HepG2 (cell line): ENCODE data around the gene TIAM2. TPM values are rescaled to one million over a fixed set of nuclear protein-coding genes. Genes with fewer than 3 reads are reported as not detected.
"Not testable (repeated sequence)": the region's sequence is repeated elsewhere in the genome, so short reads cannot be mapped to it uniquely, and the experiment has no call there.

ENCODE experiments used
- ATAC-seq: fragments of 200-7000 bp; cut with Tn5 transposase; 3 replicates; pipeline ENCODE4 v1.9.1; 2020; ENCODE audit warnings: mild to moderate bottlenecking, moderate library complexity
- BruUV-seq: library from RNA; stranded (reverse); fragments of 400-500 nt; replicated peaks from 2 replicates; lab custom pipeline; 2021; lab: Mats Ljungman, UMichigan
- CTCF ChIA-PET: fragments of 300-600 bp; formaldehyde crosslinking; extraction: SDS; loops from one replicate; lab custom pipeline; 2021; ENCODE audit warnings: low total read pairs, inconsistent platforms, low intra/inter-chr PET ratio; lab: Yijun Ruan, JAX
- POLR2A ChIA-PET: fragments of 350-600 bp; sonication (Branson Sonifier 250); formaldehyde crosslinking; loops from one replicate; lab custom pipeline; 2020; ENCODE audit warnings: antibody characterized with exemption, inconsistent platforms; lab: Yijun Ruan, JAX
- DNase-seq: peaks from one replicate; pipeline ENCODE4 v3.0.0-alpha.2; 2015; ENCODE audit warnings: low spot score
- FAIRE-seq: peaks from 3 replicates; lab custom pipeline; 2011; peaks lifted over from hg19 to GRCh38; lab: Jason Lieb, UNC
- H2AFZ ChIP-seq: one replicate; pipeline ENCODE4 v1.6.1; 2011; ENCODE audit warnings: low read length, inconsistent platforms
- H3K27ac ChIP-seq: fragments of 300-600 bp; 3 replicates; pipeline ENCODE4 v1.8.0; 2011; ENCODE audit warnings: mixed run types, mild to moderate bottlenecking, mixed read lengths, low read length, inconsistent platforms; ENCODE audit not compliant: insufficient read depth; ENCODE audit errors: extremely low read length
- H3K27me3 ChIP-seq, 2 experiments: fragments of 200-600 bp in 1 of 2; 2 replicates in 1 of 2; 3 replicates in 1 of 2; pipeline versions ENCODE4 v1.6.0 to v1.8.0; 2011; ENCODE audit warnings: low read length in 2 of 2, mild to moderate bottlenecking in 2 of 2, moderate library complexity in 2 of 2, inconsistent platforms in 1 of 2; ENCODE audit not compliant: insufficient read depth in 2 of 2, control insufficient read depth in 1 of 2
- H3K36me3 ChIP-seq, 2 experiments: fragments of 200-600 bp in 1 of 2; replicated peaks in 1 of 2; 2 replicates in 1 of 2; 3 replicates in 1 of 2; pipeline versions ENCODE4 v1.5.1 to v1.8.0; 2011; ENCODE audit warnings: low read length in 2 of 2, inconsistent platforms in 1 of 2; ENCODE audit not compliant: insufficient read depth in 2 of 2, control insufficient read depth in 1 of 2
- H3K4me1 ChIP-seq: 2 replicates; pipeline ENCODE4 v1.5.1; 2012; ENCODE audit warnings: low read length, inconsistent platforms; ENCODE audit not compliant: insufficient read depth
- H3K4me2 ChIP-seq: 2 replicates; pipeline ENCODE4 v1.6.0; 2011; ENCODE audit warnings: low read depth, low read length, inconsistent platforms
- H3K4me3 ChIP-seq, 3 experiments: fragments of 200-600 bp in 1 of 3; sonication (generic), shearing (Covaris generic) in 1 of 3; replicated peaks in 1 of 3; 2 replicates each; pipeline ENCODE4 v1.5.1; 2011 to 2016; ENCODE audit warnings: low read length in 3 of 3, inconsistent platforms in 2 of 3, low read depth in 2 of 3, mild to moderate bottlenecking in 2 of 3, control low read depth in 1 of 3, mixed read lengths in 1 of 3; ENCODE audit not compliant: insufficient read depth in 1 of 3
- H3K79me2 ChIP-seq: one replicate; pipeline ENCODE4 v1.6.1; 2011; ENCODE audit warnings: low read length, inconsistent platforms; ENCODE audit not compliant: insufficient read depth
- H3K9ac ChIP-seq: 2 replicates; pipeline ENCODE4 v1.6.0; 2011; ENCODE audit warnings: mild to moderate bottlenecking, low read depth, low read length, inconsistent platforms; ENCODE audit not compliant: insufficient read depth
- H3K9me3 ChIP-seq: 2 replicates; pipeline ENCODE4 v1.5.1; 2012; ENCODE audit warnings: mild to moderate bottlenecking, low read length
- H4K20me1 ChIP-seq: 2 replicates; pipeline ENCODE4 v1.6.0; 2011; ENCODE audit warnings: inconsistent platforms, mild to moderate bottlenecking, low read length, moderate library complexity; ENCODE audit not compliant: insufficient read depth
- BCL6 ChIP-seq: IDR thresholded peaks from 2 replicates; pipeline ENCODE4 v1.6.1; 2016; ENCODE audit warnings: missing genetic modification reagents, missing compliant biosample characterization
- E2F1 ChIP-seq: sonication (generic); formaldehyde crosslinking; IDR thresholded peaks from 2 replicates; pipeline ENCODE4 v1.5.0; 2020; ENCODE audit warnings: missing genetic modification reagents
- KDM3A ChIP-seq: IDR thresholded peaks from 2 replicates; pipeline ENCODE4 v1.6.1; 2018; ENCODE audit warnings: low read depth, missing compliant biosample characterization
- PBX2 ChIP-seq: IDR thresholded peaks from 2 replicates; pipeline ENCODE4 v1.6.1; 2016; ENCODE audit warnings: control low read depth
- SNAPC2 ChIP-seq: sonication (generic); formaldehyde crosslinking; IDR thresholded peaks from 2 replicates; pipeline ENCODE4 v1.8.1; 2022; ENCODE audit warnings: mild to moderate bottlenecking, missing genetic modification reagents
- TEAD2 ChIP-seq: sonication (generic); formaldehyde crosslinking; IDR thresholded peaks from 2 replicates; pipeline ENCODE4 v1.9.0; 2021; ENCODE audit warnings: missing genetic modification reagents
- ZBTB46 ChIP-seq: sonication (generic); formaldehyde crosslinking; IDR thresholded peaks from 2 replicates; pipeline ENCODE4 v1.4.0; 2020; ENCODE audit warnings: mild to moderate bottlenecking, missing genetic modification reagents, borderline replicate concordance
- WGBS: methylation state at CpG from one replicate; pipeline ENCODE4 v1.1.6; 2017; ENCODE audit warnings: low lambda C conversion rate; 5-methylcytosine and 5-hydroxymethylcytosine counted together
- in situ Hi-C: cut with HindIII; loops from 2 replicates; pipeline ENCODE4 v1.10.0; 2017; ENCODE audit warnings: low pct_unique_long_range_greater_than_20kb; ENCODE audit not compliant: extremely low pct_ligation_motif_present
- intact Hi-C: fragments of 100-400 bp; cut with micrococcal nuclease; formaldehyde crosslinking; loops from one replicate; pipeline ENCODE4 v1.10.0; 2022; ENCODE audit not compliant: unreplicated experiment
- polyA plus RNA-seq, 8 experiments: library from polyadenylated mRNA; depleted of rRNA in 3 of 8; stranded (reverse) in 7 of 8; unstranded in 1 of 8; fragments of >200 nt; fragmentation: Illumina TruSeq in 4 of 8; extraction: Trizol in 4 of 8; gene quantifications; 2 replicates each; pipeline versions ENCODE4 v1.2.1 to v1.2.3, GENCODE V29; 2011 to 2016; ENCODE audit warnings: low read depth in 4 of 8, missing spikeins in 1 of 8, mixed read lengths in 1 of 8; ENCODE audit not compliant: insufficient read depth in 1 of 8
- total RNA-seq, 5 experiments: library from RNA; depleted of rRNA; stranded (reverse); fragments of >200 nt; fragmentation: Illumina TruSeq; extraction: Trizol; gene quantifications; 2 replicates each; pipeline ENCODE4 v1.2.3, GENCODE V29; 2016; ENCODE audit warnings: low read depth in 1 of 5
- TF ChIP-seq, protein P1 (sequence below): sonication (generic); formaldehyde crosslinking; IDR thresholded peaks from 2 replicates; pipeline ENCODE4 v1.5.0; 2020; ENCODE audit warnings: mild to moderate bottlenecking, missing genetic modification reagents
- TF ChIP-seq, protein P2 (sequence below): sonication (generic); formaldehyde crosslinking; IDR thresholded peaks from 2 replicates; pipeline ENCODE4 v1.4.0; 2020; ENCODE audit warnings: missing genetic modification reagents
- TF ChIP-seq, protein P3 (sequence below): sonication (generic); formaldehyde crosslinking; IDR thresholded peaks from 2 replicates; pipeline ENCODE4 v1.8.1; 2023; ENCODE audit warnings: mild to moderate bottlenecking, missing genetic modification reagents, borderline replicate concordance

The TIAM2 gene
- total and polyA plus RNA-seq, 2 of the 13 experiments (the other 11 are each of a cell fraction or from before 2014, with no cell fraction given), result 4.1 to 4.5 TPM

DNA sequence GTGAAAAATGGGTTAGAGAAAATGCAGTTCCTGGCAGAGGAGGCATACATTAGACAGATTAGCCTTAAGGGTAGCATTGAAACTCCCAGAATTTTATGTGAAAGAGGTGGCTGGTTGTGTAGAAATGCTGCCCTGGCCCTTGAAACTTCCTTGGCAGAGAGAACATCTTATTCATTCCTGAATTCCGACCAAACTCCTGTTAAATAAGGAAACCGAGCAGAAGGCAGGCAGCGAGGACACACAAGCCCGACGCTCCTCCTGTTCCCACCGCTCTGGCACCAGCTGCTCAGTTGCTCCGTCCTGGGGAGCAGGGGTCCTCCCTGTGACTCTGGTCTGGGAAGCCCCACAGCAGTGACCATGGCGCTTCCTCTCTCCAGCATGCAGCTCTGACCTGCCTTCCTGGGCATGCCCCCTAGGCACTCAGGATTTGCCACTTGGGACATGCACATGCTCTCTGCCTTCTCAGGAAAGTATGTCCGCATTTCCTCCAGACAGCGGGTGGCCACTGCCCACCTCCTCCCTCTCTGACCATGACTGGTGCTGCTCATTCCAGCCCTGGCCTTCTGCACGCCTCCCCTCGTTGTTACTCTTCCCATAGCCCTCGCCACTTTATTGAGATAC is 233.5 kb downstream of the TIAM2 start:
- FAIRE-seq (no peak), ATAC-seq (no peak), DNase-seq (no peak)
- Histone ChIP-seq H3K79me2 (no peaks in the 10 kb centered on the region), H3K4me2 (no peak overlapping the region), H3K27ac (no peak overlapping the region), H2AFZ (no peak overlapping the region), H3K27me3 (no peaks in the 10 kb centered on the region), H3K9me3 (0 out of 2 replicates have a peak, but pooled peaks cover 7% of the 10 kb centered on the region), H4K20me1 (no peaks in the 10 kb centered on the region), H3K9ac (no peak overlapping the region), H3K36me3 (no peaks in the 10 kb centered on the region), H3K4me3 (no peak overlapping the region), H3K4me1 (peaks cover 10% of the 10 kb centered on the region)
- no TSS peak for BruUV-seq
- TF ChIP-seq, protein P1, sequence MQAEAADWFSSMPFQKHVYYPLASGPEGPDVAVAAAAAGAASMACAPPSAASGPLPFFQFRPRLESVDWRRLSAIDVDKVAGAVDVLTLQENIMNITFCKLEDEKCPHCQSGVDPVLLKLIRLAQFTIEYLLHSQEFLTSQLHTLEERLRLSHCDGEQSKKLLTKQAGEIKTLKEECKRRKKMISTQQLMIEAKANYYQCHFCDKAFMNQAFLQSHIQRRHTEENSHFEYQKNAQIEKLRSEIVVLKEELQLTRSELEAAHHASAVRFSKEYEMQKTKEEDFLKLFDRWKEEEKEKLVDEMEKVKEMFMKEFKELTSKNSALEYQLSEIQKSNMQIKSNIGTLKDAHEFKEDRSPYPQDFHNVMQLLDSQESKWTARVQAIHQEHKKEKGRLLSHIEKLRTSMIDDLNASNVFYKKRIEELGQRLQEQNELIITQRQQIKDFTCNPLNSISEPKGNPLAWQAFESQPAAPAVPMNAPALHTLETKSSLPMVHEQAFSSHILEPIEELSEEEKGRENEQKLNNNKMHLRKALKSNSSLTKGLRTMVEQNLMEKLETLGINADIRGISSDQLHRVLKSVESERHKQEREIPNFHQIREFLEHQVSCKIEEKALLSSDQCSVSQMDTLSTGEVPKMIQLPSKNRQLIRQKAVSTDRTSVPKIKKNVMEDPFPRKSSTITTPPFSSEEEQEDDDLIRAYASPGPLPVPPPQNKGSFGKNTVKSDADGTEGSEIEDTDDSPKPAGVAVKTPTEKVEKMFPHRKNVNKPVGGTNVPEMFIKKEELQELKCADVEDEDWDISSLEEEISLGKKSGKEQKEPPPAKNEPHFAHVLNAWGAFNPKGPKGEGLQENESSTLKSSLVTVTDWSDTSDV (CRISPR knock-in tag), result no peak
- no peak for TF ChIP-seq KDM3A (CRISPR knock-in tag)
- no peak for TF ChIP-seq BCL6 (CRISPR knock-in tag)
- no peak for TF ChIP-seq PBX2 (CRISPR knock-in tag)
- TF ChIP-seq, protein P2, sequence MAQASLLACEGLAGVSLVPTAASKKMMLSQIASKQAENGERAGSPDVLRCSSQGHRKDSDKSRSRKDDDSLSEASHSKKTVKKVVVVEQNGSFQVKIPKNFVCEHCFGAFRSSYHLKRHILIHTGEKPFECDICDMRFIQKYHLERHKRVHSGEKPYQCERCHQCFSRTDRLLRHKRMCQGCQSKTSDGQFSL (CRISPR knock-in tag), result no peak
- no peak for TF ChIP-seq TEAD2 (CRISPR knock-in tag)
- TF ChIP-seq SNAPC2 (CRISPR knock-in tag), result no peak
- no peak for TF ChIP-seq E2F1 (CRISPR knock-in tag)
- TF ChIP-seq ZBTB46 (CRISPR knock-in tag), result no peak
- TF ChIP-seq, protein P3, sequence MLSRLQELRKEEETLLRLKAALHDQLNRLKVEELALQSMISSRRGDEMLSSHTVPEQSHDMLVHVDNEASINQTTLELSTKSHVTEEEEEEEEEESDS (CRISPR knock-in tag), result no peak
- ChIA-PET POLR2A (no interaction called here), CTCF (no interaction called here)
- 70% methylated on average over 13 of the region's 13 CpGs for WGBS
- in situ Hi-C loops, result no loop called here
- intact Hi-C loops, result no loop called here

DNA sequence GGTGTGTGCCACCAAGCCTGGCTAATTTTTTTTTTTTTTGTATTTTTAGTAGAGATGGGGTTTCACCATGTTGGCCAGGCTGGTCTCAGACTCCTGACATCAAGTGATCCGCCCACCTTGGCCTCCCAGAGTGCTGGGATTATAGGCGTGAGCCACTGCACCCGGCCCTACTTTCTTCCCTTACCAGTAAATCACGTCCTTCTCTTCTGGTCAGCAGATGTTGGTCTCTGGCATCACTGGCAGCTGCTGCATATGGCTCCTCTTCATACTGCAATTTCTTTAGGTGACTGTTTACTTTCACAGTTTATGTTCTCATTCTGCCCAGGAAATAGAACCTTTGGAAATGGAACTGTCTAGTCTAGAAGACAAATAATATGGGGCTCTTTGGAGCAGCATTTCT is 235.9 kb downstream of the TIAM2 start:
- DNase-seq, ATAC-seq, in situ Hi-C loops, intact Hi-C loops, H3K36me3 ChIP-seq, H3K4me2 ChIP-seq, H3K9me3 ChIP-seq, BruUV-seq, H3K27me3 ChIP-seq, POLR2A ChIA-PET, H3K79me2 ChIP-seq, H3K4me3 ChIP-seq, H2AFZ ChIP-seq, H3K27ac ChIP-seq, CTCF ChIA-PET, H4K20me1 ChIP-seq, FAIRE-seq, H3K9ac ChIP-seq, H3K4me1 ChIP-seq: not testable (repeated sequence)
- WGBS, result 53% methylated on average over 4 of the region's 4 CpGs
